ENCODE results near the gene SNX25. TPM values are rescaled to one million over a fixed set of nuclear protein-coding genes. Genes with fewer than 3 reads are reported as not detected.

SNX25 gene
- total and polyA plus RNA-seq, 2 of the 13 experiments (the other 11 are each of a cell fraction or from before 2014, with no cell fraction given): 23.4 to 23.5 TPM

DNA sequence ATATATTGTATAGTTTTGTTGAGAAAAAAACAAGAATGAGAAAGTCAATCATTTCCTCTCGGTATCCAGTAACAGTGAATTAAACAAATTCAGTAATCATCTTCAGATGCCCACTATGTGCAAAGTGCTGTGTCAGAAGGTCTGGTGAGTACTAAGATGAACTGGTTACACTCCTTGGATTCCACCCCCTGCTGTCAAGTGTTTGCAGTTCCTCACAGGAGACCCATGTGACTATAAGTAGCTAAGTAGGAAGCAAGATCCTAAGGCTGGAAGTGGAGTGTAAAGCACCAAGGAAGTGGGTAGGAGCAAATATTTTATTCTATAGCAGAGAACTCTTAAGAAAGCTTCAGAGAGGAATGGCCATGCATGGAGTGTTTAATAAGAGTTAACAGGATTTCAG, 73.6 kb downstream of the SNX25 start (continued):
- no peak for TF ChIP-seq NKX3-1 (CRISPR knock-in tag; IDR thresholded peaks at IDR 0.05)
- TF ChIP-seq, protein P1, sequence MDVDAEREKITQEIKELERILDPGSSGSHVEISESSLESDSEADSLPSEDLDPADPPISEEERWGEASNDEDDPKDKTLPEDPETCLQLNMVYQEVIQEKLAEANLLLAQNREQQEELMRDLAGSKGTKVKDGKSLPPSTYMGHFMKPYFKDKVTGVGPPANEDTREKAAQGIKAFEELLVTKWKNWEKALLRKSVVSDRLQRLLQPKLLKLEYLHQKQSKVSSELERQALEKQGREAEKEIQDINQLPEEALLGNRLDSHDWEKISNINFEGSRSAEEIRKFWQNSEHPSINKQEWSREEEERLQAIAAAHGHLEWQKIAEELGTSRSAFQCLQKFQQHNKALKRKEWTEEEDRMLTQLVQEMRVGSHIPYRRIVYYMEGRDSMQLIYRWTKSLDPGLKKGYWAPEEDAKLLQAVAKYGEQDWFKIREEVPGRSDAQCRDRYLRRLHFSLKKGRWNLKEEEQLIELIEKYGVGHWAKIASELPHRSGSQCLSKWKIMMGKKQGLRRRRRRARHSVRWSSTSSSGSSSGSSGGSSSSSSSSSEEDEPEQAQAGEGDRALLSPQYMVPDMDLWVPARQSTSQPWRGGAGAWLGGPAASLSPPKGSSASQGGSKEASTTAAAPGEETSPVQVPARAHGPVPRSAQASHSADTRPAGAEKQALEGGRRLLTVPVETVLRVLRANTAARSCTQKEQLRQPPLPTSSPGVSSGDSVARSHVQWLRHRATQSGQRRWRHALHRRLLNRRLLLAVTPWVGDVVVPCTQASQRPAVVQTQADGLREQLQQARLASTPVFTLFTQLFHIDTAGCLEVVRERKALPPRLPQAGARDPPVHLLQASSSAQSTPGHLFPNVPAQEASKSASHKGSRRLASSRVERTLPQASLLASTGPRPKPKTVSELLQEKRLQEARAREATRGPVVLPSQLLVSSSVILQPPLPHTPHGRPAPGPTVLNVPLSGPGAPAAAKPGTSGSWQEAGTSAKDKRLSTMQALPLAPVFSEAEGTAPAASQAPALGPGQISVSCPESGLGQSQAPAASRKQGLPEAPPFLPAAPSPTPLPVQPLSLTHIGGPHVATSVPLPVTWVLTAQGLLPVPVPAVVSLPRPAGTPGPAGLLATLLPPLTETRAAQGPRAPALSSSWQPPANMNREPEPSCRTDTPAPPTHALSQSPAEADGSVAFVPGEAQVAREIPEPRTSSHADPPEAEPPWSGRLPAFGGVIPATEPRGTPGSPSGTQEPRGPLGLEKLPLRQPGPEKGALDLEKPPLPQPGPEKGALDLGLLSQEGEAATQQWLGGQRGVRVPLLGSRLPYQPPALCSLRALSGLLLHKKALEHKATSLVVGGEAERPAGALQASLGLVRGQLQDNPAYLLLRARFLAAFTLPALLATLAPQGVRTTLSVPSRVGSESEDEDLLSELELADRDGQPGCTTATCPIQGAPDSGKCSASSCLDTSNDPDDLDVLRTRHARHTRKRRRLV (CRISPR knock-in tag; IDR thresholded peaks at IDR 0.05): no peak

GRCh38 chr4:185283723-185284122, 74.3 kb downstream of the SNX25 start:
- CTCF ChIA-PET (ENCODE audit: low intra/inter-chr PET ratio, low total read pairs): no interaction called here
- no peak for DNase-seq (ENCODE audit: low spot score)
- in situ Hi-C loops (cut with HindIII; ENCODE audit: extremely low pct_ligation_motif_present, low pct_unique_long_range_greater_than_20kb): no loop called here

More at GRCh38 chr4:185283723-185284122, 74.3 kb downstream of the SNX25 start:
- Histone ChIP-seq H4K20me1 (ENCODE audit: insufficient read depth, low read length) (no peaks in the 10 kb centered on the region), H3K36me3 (replicated peaks in 1 of 2; ENCODE audit: control insufficient read depth in 1 of 2, insufficient read depth in 2 of 2, low read length in 2 of 2) (peaks cover under 1 to 13% of the 10 kb centered on the region in 2 experiments; a peak in 3 of 5 replicates), H3K9ac (ENCODE audit: insufficient read depth, low read depth, low read length) (no peak overlapping the region), H3K4me1 (ENCODE audit: insufficient read depth, low read length) (peaks cover 11% of the 10 kb centered on the region), H3K4me2 (ENCODE audit: low read depth, low read length) (no peak overlapping the region), H3K79me2 (ENCODE audit: insufficient read depth, low read length) (no peaks in the 10 kb centered on the region), H2AFZ (ENCODE audit: low read length) (no peak overlapping the region), H3K27me3 (ENCODE audit: control insufficient read depth in 1 of 2, insufficient read depth in 2 of 2, low read length in 2 of 2) (no peaks in the 10 kb centered on the region), H3K4me3 (replicated peaks in 1 of 3; ENCODE audit: insufficient read depth in 1 of 3, low read depth in 2 of 3, low read length in 3 of 3) (no peak overlapping the region), H3K9me3 (ENCODE audit: low read length) (no peaks in the 10 kb centered on the region), H3K27ac (ENCODE audit: extremely low read length, insufficient read depth, low read length) (no peak overlapping the region)
- no peak for ATAC-seq
- POLR2A ChIA-PET: no interaction called here
- no TSS peak for BruUV-seq (replicated peaks)
- intact Hi-C loops (cut with micrococcal nuclease; ENCODE audit: unreplicated experiment): no loop called here
- no peak for FAIRE-seq
- TF ChIP-seq ZNF138 (CRISPR knock-in tag; IDR thresholded peaks at IDR 0.05; ENCODE audit: low read depth): no peak
- TF ChIP-seq SNRNP70 (IDR thresholded peaks at IDR 0.05; ENCODE audit: low read depth, low read length): no peak
- no peak for TF ChIP-seq ZC3H4 (CRISPR knock-in tag; IDR thresholded peaks at IDR 0.05; ENCODE audit: borderline replicate concordance)
- TF ChIP-seq JDP2 (CRISPR knock-in tag; IDR thresholded peaks at IDR 0.05; ENCODE audit: borderline replicate concordance): no peak
- TF ChIP-seq RXRB (CRISPR knock-in tag; IDR thresholded peaks at IDR 0.05; ENCODE audit: borderline replicate concordance): no peak
- no peak for TF ChIP-seq ZNF280D (CRISPR knock-in tag; IDR thresholded peaks at IDR 0.05)
- no peak for TF ChIP-seq ZNF180 (CRISPR knock-in tag; IDR thresholded peaks at IDR 0.05; ENCODE audit: borderline replicate concordance, low read depth)
- TF ChIP-seq POGZ (CRISPR knock-in tag; IDR thresholded peaks at IDR 0.05): no peak
- TF ChIP-seq TBX3 (IDR thresholded peaks at IDR 0.05; ENCODE audit: borderline replicate concordance): no peak
- no peak for TF ChIP-seq ZNF556 (CRISPR knock-in tag; IDR thresholded peaks at IDR 0.05; ENCODE audit: borderline replicate concordance)
